PFSK-1 (cell line): ENCODE measurements around the gene GMPR2.

ENCODE experiments used
- FOXP2 ChIP-seq: optimal IDR thresholded peaks from 2 replicates; pipeline ENCODE3; 2011; ENCODE audit warnings: borderline replicate concordance, control low read depth, inconsistent platforms; ENCODE audit not compliant: insufficient read depth; ENCODE audit errors: extremely low read length, extremely low read depth
- POLR2AphosphoS5 ChIP-seq: IDR thresholded peaks from 2 replicates; pipeline ENCODE4 v1.6.1; 2012; ENCODE audit warnings: low read depth, mild to moderate bottlenecking, control low read depth, low read length, moderate library complexity
- SIN3A ChIP-seq: IDR thresholded peaks from 2 replicates; pipeline ENCODE4 v1.6.1; 2012; ENCODE audit warnings: mild to moderate bottlenecking, low read length, moderate library complexity, borderline replicate concordance; ENCODE audit not compliant: insufficient read depth
- TAF1 ChIP-seq: IDR thresholded peaks from 2 replicates; pipeline ENCODE4 v1.6.1; 2012; ENCODE audit warnings: low read length, control low read depth, borderline replicate concordance; ENCODE audit not compliant: insufficient read depth
- TF ChIP-seq, protein P1 (sequence below), 2 experiments: IDR thresholded peaks; 2 replicates each; pipeline versions ENCODE4 v1.6.1 to v1.8.0; 2011 to 2012; ENCODE audit warnings: low read depth in 2 of 2, low read length in 2 of 2, control low read depth in 1 of 2, inconsistent platforms in 1 of 2, mild to moderate bottlenecking in 1 of 2, moderate library complexity in 1 of 2; ENCODE audit not compliant: insufficient read depth in 1 of 2

The GMPR2 gene

GRCh38 chr14:24283796-24284460 lies 51.2 kb downstream of the GMPR2 start:
- TF ChIP-seq POLR2AphosphoS5 (no peak), FOXP2 (no peak), TAF1 (no peak), SIN3A (no peak)
- TF ChIP-seq, protein P1, sequence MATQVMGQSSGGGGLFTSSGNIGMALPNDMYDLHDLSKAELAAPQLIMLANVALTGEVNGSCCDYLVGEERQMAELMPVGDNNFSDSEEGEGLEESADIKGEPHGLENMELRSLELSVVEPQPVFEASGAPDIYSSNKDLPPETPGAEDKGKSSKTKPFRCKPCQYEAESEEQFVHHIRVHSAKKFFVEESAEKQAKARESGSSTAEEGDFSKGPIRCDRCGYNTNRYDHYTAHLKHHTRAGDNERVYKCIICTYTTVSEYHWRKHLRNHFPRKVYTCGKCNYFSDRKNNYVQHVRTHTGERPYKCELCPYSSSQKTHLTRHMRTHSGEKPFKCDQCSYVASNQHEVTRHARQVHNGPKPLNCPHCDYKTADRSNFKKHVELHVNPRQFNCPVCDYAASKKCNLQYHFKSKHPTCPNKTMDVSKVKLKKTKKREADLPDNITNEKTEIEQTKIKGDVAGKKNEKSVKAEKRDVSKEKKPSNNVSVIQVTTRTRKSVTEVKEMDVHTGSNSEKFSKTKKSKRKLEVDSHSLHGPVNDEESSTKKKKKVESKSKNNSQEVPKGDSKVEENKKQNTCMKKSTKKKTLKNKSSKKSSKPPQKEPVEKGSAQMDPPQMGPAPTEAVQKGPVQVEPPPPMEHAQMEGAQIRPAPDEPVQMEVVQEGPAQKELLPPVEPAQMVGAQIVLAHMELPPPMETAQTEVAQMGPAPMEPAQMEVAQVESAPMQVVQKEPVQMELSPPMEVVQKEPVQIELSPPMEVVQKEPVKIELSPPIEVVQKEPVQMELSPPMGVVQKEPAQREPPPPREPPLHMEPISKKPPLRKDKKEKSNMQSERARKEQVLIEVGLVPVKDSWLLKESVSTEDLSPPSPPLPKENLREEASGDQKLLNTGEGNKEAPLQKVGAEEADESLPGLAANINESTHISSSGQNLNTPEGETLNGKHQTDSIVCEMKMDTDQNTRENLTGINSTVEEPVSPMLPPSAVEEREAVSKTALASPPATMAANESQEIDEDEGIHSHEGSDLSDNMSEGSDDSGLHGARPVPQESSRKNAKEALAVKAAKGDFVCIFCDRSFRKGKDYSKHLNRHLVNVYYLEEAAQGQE (IDR thresholded peaks at IDR 0.05; ENCODE audit: insufficient read depth in 1 of 2, low read depth in 2 of 2, low read length in 2 of 2) = no peak

GRCh38 chr14:24284501-24285035 lies 51.8 kb downstream of the GMPR2 start:
- TF ChIP-seq FOXP2 = no peak
- TF ChIP-seq, protein P1 (IDR thresholded peaks at IDR 0.05; ENCODE audit: insufficient read depth in 1 of 2, low read depth in 2 of 2, low read length in 2 of 2) = no peak
- TF ChIP-seq TAF1 = no peak
- TF ChIP-seq SIN3A = no peak
- no peak for TF ChIP-seq POLR2AphosphoS5

DNA sequence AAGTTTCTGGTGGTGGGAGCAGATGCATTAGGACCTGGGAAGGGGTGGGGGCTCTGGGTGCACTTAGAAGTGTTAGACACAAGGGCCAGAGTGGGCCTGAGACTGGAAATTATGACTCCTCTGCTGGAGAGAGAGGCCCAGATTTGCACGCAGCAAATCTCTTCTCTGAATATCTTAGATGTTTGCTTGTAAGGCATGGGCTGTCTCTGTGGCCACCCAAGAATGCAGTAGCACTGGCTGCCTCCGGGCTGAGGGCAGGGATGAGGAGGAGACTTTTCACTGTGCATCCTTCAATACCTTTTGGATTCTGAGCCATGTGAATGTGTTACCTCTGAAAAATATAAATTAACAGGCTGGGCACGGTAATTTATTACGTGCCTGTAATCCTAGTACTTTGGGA lies 52.6 kb downstream of the GMPR2 start:
- TF ChIP-seq POLR2AphosphoS5 (no peak), FOXP2 (no peak), SIN3A (no peak), TAF1 (no peak)
- TF ChIP-seq, protein P1 (IDR thresholded peaks at IDR 0.05; ENCODE audit: insufficient read depth in 1 of 2, low read depth in 2 of 2, low read length in 2 of 2) = no peak

DNA sequence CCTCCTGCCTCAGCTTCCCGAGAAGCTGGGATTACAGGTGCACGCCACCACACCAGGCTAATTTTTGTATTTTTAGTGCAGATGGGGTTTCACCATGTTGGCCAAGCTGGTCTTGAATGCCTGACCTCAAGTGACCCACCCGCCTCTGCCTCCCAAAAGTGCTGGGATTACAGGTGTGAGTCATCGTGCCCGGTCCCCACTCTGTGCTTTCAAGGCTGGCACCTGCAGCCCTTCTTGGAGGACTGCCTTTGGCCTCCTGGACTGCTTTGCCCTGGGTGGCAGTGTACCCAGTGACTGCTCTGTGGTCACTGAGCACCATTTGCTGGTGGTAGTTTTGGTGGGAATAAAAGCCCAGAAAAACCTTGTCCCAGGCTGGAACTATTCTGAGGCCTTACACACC lies 54.3 kb downstream of the GMPR2 start:
- TF ChIP-seq FOXP2 (no peak), POLR2AphosphoS5 (no peak), SIN3A (no peak), TAF1 (no peak)
- TF ChIP-seq, protein P1 (IDR thresholded peaks at IDR 0.05; ENCODE audit: insufficient read depth in 1 of 2, low read depth in 2 of 2, low read length in 2 of 2) = no peak
